ENCODE results near the gene NAP1L4. TPM values are rescaled to one million over a fixed set of nuclear protein-coding genes. Genes with fewer than 3 reads are reported as not detected.
"Not testable (repeated sequence)": the region's sequence is repeated elsewhere in the genome, so short reads cannot be mapped to it uniquely, and the experiment has no call there.

The NAP1L4 gene
- total and polyA plus RNA-seq, 2 of the 8 experiments (the other 6 are each of a cell fraction or from before 2014, with no cell fraction given): 75.8 to 194 TPM

DNA sequence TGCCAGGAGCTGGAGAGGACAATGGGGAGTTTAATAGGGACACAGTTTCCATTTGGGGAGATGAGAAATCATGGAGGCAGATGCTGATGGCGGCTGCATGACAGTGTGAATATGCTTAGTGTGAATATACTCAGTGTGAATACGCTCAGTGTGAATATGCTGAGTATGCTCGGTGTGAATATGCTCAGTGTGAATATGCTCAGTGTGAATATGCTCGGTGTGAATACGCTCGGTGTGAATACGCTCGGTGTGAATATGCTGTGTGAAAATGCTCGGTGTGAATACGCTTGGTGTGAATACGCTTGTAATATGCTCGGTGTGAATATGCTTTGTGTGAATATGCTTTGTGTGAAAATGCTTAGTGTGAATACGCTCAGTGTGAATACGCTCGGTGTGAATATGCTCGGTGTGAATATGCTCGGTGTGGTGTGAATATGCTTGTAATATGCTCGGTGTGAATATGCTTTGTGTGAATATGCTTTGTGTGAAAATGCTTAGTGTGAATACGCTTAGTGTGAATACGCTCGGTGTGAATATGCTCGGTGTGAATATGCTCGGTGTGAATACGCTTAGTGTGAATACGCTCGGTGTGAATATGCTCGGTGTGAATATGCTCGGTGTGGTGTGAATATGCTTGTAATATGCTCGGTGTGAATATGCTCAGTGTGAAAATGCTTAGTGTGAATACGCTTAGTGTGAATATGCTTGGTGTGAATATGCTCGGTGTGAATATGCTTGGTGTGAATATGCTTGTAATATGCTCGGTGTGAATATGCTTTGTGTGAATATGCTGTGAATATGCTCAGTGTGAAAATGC is 54.3 kb downstream of the NAP1L4 start:
- H3K79me1 ChIP-seq (ENCODE audit: low read depth, low read length); POLR2A ChIA-PET (ENCODE audit: partially characterized antibody); H3K27me3 ChIP-seq (replicated peaks in 1 of 4; ENCODE audit: control insufficient read depth in 3 of 4, extremely low read depth in 1 of 4, insufficient read depth in 3 of 4, low read length in 3 of 4); DNase-seq (ENCODE audit: low read depth in 1 of 2, low spot score in 2 of 2); H2BK5ac ChIP-seq (ENCODE audit: low read depth, low read length); H4K91ac ChIP-seq (replicated peaks; ENCODE audit: insufficient read length, low read length); H2AFZ ChIP-seq (ENCODE audit: low read length); H2BK12ac ChIP-seq (ENCODE audit: low read depth, low read length); H4K5ac ChIP-seq (ENCODE audit: insufficient read length, low read depth, low read length); H4K8ac ChIP-seq (ENCODE audit: extremely low read depth, insufficient read depth, low read length); FAIRE-seq; H2BK15ac ChIP-seq (ENCODE audit: low read length); H3K4ac ChIP-seq (replicated peaks; ENCODE audit: insufficient read length, low read depth, low read length); H2BK120ac ChIP-seq (replicated peaks; ENCODE audit: low read depth, low read length); H3K14ac ChIP-seq (ENCODE audit: insufficient read length); H3K9ac ChIP-seq (replicated peaks in 1 of 4; ENCODE audit: extremely low read depth in 1 of 4, low read depth in 3 of 4, low read length in 3 of 4); H3K27ac ChIP-seq (ENCODE audit: low read depth, low read length); H3K23me2 ChIP-seq (ENCODE audit: low read depth, low read length); H4K20me1 ChIP-seq (replicated peaks in 1 of 2; ENCODE audit: control insufficient read depth in 1 of 2, insufficient read depth in 2 of 2, low read length in 2 of 2); H3K56ac ChIP-seq (replicated peaks; ENCODE audit: insufficient read length, low read depth, low read length); H3K4me3 ChIP-seq (ENCODE audit: extremely low read depth in 1 of 4, insufficient read depth in 2 of 4, low read depth in 3 of 4, low read length in 4 of 4); CTCF ChIA-PET (ENCODE audit: partially characterized antibody); H2AK5ac ChIP-seq (ENCODE audit: low read depth, low read length); H3K4me1 ChIP-seq (replicated peaks in 1 of 4; ENCODE audit: control insufficient read depth in 3 of 4, insufficient read depth in 4 of 4, low read length in 3 of 4); H3K23ac ChIP-seq (ENCODE audit: insufficient read length); H2BK20ac ChIP-seq (ENCODE audit: low read length); H3K36me3 ChIP-seq (ENCODE audit: control insufficient read depth in 2 of 4, insufficient read depth in 4 of 4, low read length in 3 of 4); H3K4me2 ChIP-seq (ENCODE audit: insufficient read depth in 1 of 2, low read depth in 2 of 2, low read length in 2 of 2); H3K79me2 ChIP-seq (ENCODE audit: control insufficient read depth in 1 of 2, insufficient read depth in 2 of 2, low read length in 2 of 2); H3K18ac ChIP-seq (ENCODE audit: extremely low read depth, low read length): not testable (repeated sequence)
- peak; percentile 97 for TF ChIP-seq BACH1 (IDR thresholded peaks at IDR 0.05; ENCODE audit: low read length)
- TF ChIP-seq POLR2AphosphoS5 (IDR thresholded peaks at IDR 0.05; ENCODE audit: low read depth, low read length): peak; percentile 34; the same call in 1 of the 2 replicates
- peak; percentile 38; the same call in 1 of the 2 replicates for TF ChIP-seq KDM1A (IDR thresholded peaks at IDR 0.05; ENCODE audit: borderline replicate concordance, low read length)
- WGBS, 2 experiments (ENCODE audit: extremely low coverage in 1 of 2, insufficient coverage in 1 of 2, insufficient read length in 1 of 2, insufficient replicate concordance in 2 of 2, low coverage in 1 of 2, low lambda C conversion rate in 2 of 2, missing lambda C conversion rate in 1 of 2): 81% methylated on average over 32 of the region's 32 CpGs; no CpG with 5 or more reads in 1 of the 2 experiments
- H3K9me3 ChIP-seq (ENCODE audit: insufficient read depth in 2 of 2, low read depth in 1 of 2, low read length in 1 of 2): peaks cover 16 to 26% of the 10 kb centered on the region in 2 experiments

Data from H1 (cell line).